Measurements from ENCODE around the gene CHST12.
A peak's percentile ranks its signal among the peaks of the same experiment; 100 is the strongest.

CHST12 gene

DNA sequence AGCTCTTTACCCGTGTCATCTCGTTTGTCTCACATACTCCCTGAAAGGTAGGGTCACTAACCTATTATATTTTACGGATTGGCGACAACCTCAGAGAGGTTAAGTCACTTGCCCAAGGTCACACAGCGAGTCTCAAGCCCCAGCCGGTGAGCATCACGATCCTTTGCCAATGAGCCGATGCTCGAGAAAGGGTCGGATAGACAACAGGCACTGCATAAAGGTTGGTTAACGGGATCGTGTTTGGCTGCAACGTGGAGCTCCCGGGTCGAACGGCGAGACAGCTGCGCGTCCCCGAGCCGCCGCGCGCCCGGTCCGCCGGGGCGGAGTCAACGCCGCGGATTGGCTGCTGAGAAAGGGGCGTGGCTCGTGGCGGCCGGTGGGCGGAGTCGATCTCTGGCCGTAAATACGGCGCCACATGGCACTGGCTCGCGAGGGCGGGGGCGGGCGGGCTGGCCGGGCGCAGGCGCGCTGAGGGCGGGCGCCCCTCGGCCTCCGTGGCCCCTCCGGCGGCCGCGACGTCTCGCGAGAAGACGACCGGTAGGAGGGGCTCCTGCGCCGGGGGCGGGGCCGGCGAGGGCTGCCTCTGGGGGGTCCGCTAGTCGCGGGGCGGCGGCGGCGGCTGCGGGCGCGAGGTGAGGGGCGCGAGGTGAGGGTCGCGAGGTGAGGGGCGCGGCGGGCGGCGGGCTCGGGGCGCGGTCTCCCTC, at the start of gene CHST12:
Gene CHST12 (plus strand): TSS at position 598 of the 704 bp plus-strand sequence. CDS start 29,029 bp downstream, outside the sequence.
- peak within 1 kb of the TSS; percentile 76 for H3K4me3 ChIP-seq (replicated peaks; ENCODE audit: low read depth, low read length)
- TF ChIP-seq, protein P1, sequence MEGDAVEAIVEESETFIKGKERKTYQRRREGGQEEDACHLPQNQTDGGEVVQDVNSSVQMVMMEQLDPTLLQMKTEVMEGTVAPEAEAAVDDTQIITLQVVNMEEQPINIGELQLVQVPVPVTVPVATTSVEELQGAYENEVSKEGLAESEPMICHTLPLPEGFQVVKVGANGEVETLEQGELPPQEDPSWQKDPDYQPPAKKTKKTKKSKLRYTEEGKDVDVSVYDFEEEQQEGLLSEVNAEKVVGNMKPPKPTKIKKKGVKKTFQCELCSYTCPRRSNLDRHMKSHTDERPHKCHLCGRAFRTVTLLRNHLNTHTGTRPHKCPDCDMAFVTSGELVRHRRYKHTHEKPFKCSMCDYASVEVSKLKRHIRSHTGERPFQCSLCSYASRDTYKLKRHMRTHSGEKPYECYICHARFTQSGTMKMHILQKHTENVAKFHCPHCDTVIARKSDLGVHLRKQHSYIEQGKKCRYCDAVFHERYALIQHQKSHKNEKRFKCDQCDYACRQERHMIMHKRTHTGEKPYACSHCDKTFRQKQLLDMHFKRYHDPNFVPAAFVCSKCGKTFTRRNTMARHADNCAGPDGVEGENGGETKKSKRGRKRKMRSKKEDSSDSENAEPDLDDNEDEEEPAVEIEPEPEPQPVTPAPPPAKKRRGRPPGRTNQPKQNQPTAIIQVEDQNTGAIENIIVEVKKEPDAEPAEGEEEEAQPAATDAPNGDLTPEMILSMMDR (IDR thresholded peaks at IDR 0.05; ENCODE audit: low read length, missing control alignments) = no peak
- peak; percentile 95 for DNase-seq (ENCODE audit: low read depth)

DNA sequence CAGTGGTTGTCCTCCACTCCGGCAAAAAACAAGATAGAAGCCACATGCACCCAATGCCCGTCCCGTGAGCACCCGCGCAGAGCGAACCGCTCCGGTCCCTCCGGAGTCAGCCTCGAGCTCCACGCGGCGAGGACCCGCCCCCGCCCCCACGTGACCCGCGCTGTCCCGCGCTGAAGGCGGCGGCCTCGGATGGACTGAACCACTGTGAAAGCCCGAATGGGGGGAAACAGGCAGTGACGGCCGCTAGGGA, 49.5 kb upstream of the CHST12 start:
- DNase-seq (ENCODE audit: low read depth) = peak; percentile 91
- TF ChIP-seq, protein P1 (IDR thresholded peaks at IDR 0.05; ENCODE audit: low read length, missing control alignments) = no peak
- peak overlapping the region; percentile 93 for H3K4me3 ChIP-seq (replicated peaks; ENCODE audit: low read depth, low read length)

DNA sequence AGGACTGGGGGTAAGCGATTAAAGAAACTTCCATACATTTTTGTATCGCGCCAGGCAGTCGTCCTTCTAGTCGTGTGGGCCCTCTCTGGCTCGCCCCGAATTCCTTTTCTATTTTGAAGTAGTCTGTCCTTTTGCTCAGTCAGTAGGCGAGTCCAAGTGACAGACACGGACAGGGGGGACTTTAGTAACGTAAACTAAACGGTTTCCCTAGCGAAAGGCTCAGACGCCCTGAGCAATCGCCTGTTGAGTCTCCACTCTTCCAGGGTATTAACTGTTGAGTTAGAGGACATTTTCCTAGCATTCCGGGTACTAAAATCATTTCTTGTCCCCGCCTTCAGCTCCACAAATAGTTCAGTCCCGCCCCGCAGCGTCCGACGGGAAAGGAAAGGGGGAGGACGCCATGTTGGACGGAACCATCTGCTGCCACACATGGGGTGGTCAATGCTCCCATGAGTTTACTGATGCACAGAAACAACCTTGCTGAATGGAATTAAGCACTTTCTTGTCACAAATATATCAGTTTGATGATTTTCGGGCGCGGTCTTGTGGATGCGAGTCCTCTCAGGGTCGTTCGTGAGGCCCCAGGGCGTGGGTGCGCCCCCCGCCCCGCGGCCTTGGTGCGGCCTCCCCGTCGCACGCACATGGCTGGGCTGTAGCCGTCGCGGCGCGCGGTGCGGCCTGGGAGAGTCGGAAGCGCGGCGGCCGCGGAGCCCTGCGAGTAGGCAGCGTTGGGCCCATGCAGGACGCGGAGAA, 49.0 kb upstream of the CHST12 start, which contains the start of gene EIF3B:
Gene EIF3B (plus strand): TSS at position 642 of the 753 bp plus-strand sequence. CDS start 95 bp downstream, at position 737.
- DNase-seq (ENCODE audit: low read depth) = peak; percentile 97
- TF ChIP-seq, protein P1 (IDR thresholded peaks at IDR 0.05; ENCODE audit: low read length, missing control alignments) = no peak
- H3K4me3 ChIP-seq (replicated peaks; ENCODE audit: low read depth, low read length) = peak within 1 kb of the TSS; percentile 93

DNA sequence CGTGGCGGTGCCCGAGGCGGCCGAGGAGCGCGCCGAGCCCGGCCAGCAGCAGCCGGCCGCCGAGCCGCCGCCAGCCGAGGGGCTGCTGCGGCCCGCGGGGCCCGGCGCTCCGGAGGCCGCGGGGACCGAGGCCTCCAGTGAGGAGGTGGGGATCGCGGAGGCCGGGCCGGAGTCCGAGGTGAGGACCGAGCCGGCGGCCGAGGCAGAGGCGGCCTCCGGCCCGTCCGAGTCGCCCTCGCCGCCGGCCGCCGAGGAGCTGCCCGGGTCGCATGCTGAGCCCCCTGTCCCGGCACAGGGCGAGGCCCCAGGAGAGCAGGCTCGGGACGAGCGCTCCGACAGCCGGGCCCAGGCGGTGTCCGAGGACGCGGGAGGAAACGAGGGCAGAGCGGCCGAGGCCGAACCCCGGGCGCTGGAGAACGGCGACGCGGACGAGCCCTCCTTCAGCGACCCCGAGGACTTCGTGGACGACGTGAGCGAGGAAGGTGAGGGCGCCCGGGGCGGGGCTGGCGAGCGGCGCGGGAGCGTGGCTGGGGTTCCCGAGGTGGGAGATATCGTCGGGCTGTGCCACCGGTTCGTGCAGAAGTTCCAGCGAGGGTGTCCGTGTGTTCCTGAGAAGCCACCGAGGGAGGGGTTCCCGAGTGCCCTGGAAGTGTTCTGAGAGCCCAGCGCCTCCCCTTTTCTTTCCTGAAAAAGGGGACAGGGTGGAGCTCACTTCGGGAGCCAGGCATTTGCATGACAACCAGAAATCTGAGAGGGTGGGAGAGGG, 48.3 kb upstream of the CHST12 start:
- DNase-seq (ENCODE audit: low read depth) = no peak

DNA sequence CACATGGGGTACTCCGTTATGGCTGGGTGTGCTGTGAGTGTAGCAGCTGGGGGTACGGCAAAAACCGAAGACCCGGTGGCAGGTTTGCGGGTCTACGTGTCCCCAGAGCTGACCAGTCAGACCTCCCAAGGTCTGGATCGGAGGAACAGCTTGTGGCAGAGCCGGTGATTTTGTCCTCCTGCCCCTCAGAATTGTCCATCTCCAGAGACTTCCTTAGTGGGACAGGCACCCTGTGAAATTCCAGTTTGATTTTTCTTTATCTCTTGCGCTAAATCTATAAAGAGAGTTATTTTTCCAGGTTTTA, 47.8 kb upstream of the CHST12 start:
- DNase-seq (ENCODE audit: low read depth) = no peak
- TF ChIP-seq, protein P1 (IDR thresholded peaks at IDR 0.05; ENCODE audit: low read length, missing control alignments) = no peak
- H3K4me3 ChIP-seq (replicated peaks; ENCODE audit: low read depth, low read length) = peak overlapping the region; percentile 93

More for the DNA sequence above, 48.3 kb upstream of the CHST12 start:
- TF ChIP-seq, protein P1 (IDR thresholded peaks at IDR 0.05; ENCODE audit: low read length, missing control alignments) = no peak
- H3K4me3 ChIP-seq (replicated peaks; ENCODE audit: low read depth, low read length) = peak overlapping the region; percentile 93

DNA sequence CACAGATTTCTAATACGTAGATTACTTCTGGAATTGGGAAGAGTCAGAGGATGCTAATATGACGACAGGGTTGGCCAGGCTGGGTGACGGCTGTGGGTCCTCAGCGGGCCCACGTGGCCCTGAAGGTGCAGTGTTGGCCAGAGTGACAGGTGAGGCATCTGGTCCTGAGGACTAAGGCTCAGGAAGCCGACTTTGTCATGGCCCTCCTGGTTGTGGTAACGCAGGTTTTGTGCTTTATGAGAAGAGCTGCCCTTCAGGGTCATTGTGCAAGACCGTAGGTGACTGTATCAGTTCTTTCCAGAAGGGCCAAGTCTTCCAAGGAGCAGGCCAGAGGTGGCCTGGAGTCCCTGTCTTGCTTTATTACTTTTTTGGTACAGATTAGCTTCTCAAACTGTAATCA, 46.2 kb upstream of the CHST12 start:
- DNase-seq (ENCODE audit: low read depth) = no peak
- no peak overlapping the region for H3K4me3 ChIP-seq (replicated peaks; ENCODE audit: low read depth, low read length)

More for the DNA sequence above, 46.2 kb upstream of the CHST12 start:
- TF ChIP-seq, protein P1 (IDR thresholded peaks at IDR 0.05; ENCODE audit: low read length, missing control alignments) = no peak

All from fibroblast of pulmonary artery (primary cell).